COLO829 (cell line): ENCODE measurements around the gene SPATA2.
A peak's percentile ranks its signal among the peaks of the same experiment; 100 is the strongest.
"Not testable (repeated sequence)": the region's sequence is repeated elsewhere in the genome, so short reads cannot be mapped to it uniquely, and the experiment has no call there.

ENCODE experiments used
- DNase-seq: peaks from one replicate; pipeline ENCODE4 v3.0.0; 2012; ENCODE audit warnings: low spot score

Gene SPATA2

DNA sequence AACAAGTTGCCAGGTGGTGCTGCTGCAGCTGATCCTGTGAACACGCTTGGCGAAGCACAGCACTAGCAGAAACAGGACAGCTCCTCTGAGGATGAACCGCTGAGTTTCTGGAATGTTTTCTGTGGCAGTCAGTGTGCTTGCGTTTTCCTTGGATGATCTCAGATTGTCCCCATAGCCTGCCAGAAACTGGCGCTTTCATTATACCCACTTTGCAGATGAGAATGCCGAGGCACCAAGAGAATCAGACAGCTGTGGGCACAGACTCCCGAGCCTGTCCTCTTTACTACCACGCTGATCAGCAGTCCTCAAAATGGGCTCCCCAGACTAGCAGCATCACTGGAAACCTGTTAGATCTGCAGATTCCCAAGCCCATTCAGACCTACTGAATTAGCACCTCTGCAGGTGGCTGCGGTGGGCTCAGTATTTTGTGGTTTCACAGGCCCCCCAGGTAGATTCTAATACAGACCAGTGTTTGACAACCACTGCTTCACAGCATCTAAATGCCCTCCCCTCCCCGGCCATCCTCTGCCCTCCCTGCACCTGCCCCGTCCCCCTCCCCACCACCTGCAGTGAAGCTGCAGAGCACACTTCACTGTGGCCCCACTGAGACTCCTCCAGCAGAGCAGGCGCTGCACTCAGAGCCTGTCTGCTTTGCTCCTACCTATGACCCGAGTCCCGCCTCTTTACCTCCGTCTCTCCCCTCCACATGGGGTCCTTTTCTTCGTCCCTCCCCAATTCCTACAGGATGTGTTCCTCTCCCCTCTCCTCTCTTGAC, 29.6 kb downstream of the SPATA2 start:
- no peak for DNase-seq

- no peak for DNase-seq
These were observed 32.0 kb downstream of the SPATA2 start for GRCh38 chr20:49883246-49883802.

GRCh38 chr20:49882171-49882970, 33.0 kb downstream of the SPATA2 start:
- DNase-seq = no peak

DNA sequence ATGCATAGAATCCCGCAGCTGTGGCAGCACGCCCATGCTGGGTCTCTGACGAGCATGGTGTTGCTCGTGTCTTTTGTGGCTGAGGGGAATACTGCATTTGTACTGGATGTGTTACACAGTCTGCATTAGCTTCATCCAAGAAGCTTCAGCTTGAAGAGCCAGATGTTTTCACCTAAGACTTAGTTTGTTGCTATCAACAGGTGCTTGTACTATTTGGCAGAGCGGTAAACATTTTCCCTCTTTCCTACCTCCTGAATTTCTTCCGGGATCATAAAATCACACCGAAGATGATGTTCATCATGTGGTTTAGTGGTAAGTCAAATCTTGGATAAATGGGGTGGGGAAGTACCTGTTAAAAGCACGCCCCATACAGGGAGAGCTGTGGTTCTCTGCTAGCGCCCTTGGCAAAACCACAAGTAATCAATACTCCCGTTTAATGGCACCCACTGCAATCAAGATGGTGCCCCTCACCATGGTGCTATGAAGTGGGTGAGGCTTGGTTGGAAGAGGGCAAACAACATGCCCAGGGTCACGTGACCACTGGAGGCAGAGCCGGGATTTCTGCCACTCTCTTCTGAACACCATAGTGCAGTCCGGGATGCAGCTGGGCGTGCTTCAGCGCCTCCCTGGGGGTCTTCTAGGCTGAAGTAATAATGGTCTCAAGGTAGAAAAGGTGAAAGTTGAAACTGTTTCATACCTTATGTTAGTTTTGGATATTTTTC, 34.4 kb downstream of the SPATA2 start:
- no peak for DNase-seq

DNA sequence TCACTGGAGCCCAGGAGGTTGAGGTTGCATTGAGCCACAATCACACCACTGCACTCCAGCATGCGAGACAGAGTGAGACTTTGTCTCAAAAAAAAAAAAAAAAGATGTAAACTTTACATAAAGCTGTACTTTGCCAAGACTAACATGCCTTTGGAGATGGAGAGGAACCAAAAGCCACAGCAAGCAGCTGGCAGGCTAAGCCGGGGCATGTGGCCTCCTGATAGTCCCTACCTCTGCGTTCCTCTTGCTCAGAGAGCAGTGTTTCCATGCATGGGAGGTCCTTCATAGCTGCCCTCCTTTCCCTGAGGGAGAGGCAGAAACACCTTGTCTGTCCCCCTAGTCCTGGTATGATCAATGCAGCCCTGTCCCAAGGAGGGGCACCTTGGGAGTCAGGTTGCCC, 35.2 kb downstream of the SPATA2 start:
- no peak for DNase-seq

DNA sequence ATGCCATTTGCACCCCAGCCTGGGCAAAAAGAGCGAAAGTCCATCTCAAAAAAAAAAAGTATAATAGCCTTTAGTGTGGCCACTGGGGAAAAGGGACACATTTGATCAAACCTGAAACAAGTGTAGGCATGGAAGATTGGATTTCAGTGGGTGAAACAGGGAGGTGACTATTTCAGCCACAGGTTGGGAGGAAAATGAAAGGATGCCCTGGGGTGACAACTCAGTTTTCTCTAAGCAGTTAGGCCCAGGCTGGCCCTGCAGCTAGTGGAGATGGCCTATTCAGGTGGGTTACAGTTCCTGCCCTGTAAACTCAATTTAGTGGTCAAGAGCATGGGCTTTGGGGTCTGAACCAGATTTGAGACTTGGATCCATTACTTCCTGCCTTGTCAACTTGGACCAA, 36.4 kb downstream of the SPATA2 start:
- DNase-seq = no peak

GRCh38 chr20:49877386-49877921, 37.9 kb downstream of the SPATA2 start:
- no peak for DNase-seq

DNA sequence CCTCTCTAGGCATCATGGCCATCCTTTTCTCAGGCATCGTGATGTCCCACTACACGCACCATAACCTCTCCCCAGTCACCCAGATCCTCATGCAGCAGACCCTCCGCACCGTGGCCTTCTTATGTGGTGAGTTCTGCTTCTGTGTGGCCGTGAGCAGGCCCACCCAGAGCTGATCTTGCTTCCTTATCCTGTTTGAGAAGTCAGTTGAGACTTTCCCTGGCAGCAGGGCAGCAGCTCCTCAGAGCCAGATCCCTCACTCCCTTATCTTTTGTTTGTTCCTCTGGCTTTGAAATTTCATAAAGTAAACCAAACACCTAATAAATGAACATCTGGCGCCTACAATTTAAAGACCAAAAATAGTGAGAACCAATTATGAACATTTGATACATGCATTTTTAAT, 40.6 kb downstream of the SPATA2 start:
- no peak for DNase-seq

- no peak for DNase-seq
These were observed 43.3 kb downstream of the SPATA2 start for GRCh38 chr20:49872056-49872455.

- DNase-seq = no peak
These were observed 43.9 kb downstream of the SPATA2 start for GRCh38 chr20:49871391-49871948.

DNA sequence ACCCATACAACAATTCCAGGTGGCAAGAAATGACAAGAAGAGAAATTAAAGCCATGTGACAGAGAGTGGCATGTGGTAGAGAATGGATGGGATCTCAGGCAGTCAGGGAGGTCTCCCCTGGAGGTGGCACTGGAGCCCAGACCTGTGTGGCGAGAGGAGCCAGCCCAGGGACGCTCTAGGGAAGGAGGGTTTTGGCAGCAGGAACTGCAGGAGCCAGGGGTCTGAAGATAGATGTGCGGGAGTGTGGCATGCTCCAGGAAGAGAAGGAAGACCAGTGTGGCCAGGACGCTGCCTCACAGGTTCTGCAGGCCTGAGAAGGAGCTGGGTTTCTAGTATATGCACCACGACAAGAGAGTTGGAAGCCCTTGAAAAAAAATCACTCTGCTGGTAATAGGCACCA, 45.1 kb downstream of the SPATA2 start:
- no peak for DNase-seq

GRCh38 chr20:49868964-49869363, 46.4 kb downstream of the SPATA2 start:
- no peak for DNase-seq

GRCh38 chr20:49868538-49868937, 46.8 kb downstream of the SPATA2 start:
- no peak for DNase-seq

DNA sequence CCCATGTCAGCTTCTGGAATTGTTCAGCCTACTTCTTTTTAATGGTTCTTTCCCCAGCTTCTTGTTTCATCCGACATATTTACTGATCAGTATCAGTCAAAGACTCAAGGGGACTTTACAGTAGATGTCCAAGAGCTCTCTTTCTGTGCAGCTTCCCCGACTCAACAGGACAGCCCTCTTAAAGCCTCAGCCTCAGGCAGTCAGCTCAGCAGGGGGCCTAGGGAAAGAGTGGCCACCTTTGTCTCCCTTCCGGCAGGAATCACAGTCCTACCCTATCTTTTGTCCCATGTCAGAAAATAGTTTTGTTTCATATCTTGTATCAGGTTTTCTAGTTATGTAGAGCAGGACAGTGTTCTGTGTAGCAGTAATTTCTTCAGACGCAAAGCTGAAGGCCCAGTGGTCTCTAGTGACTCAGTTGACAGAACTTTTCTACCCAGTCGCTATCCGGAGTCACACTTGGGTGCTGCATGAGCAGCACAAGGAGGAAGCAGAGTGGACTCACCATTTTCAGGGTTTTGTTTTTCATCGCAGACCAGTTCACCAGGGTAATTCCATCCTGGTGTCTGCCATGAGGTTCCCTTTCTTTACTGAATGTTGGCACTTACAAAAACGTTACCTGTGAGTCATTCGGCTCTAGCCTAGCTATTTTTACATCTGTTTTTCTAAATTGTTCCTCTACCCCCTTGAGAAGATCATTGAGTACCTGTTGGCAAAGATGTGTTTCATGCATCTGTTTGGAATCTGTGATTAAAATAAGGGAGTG, 47.7 kb downstream of the SPATA2 start:
- DNase-seq = peak; percentile 17

GRCh38 chr20:49866051-49866450, 49.3 kb downstream of the SPATA2 start:
- no peak for DNase-seq

- no peak for DNase-seq
These were observed 49.8 kb downstream of the SPATA2 start for GRCh38 chr20:49865559-49865958.

DNA sequence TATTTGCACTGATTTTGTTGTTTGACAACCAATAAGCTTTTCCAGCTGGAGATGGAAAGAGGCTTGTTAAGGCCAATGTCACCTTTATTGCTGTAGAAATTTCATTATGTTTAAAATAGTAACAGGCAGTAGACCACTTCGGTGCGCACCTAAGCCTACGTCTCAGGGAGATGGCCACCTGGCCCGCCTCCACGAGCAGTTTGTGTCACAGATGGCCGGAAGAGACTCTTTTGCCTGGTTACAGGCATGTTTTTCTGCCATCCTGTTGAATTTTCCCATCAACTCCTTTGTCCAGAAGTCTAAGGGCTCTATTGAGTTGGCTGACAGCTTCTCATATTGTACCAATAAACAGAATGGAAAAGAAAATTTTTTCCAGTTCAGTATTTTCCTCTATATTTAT, 51.7 kb downstream of the SPATA2 start:
- DNase-seq = no peak

DNA sequence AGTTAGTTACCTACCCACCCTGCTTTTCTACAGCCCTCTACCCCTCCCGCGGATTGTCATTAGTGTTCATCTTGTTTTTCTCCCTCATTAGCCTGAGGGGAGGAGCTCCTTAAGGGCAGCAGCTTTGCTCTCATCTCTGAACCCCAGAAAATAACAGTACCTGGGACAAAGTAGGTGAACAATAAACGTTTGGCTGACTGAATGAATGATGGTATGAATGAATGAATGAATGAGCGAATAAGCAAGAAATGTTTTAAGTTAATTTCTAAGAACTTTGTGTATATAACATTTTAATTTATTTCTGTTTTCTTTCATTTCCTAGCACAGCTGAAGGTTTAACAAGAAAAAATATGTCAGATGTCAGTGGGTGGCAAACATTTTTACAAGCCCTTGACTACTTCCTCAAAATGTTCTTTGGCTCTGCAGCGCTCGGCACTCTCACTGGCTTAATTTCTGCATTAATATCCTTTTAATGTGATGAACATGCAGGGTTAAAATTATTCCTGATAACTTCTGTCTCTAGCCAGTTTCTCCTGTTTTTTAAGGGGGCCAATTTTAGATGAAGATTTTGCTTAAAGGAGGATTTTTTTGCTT, 52.6 kb downstream of the SPATA2 start:
- no peak for DNase-seq

DNA sequence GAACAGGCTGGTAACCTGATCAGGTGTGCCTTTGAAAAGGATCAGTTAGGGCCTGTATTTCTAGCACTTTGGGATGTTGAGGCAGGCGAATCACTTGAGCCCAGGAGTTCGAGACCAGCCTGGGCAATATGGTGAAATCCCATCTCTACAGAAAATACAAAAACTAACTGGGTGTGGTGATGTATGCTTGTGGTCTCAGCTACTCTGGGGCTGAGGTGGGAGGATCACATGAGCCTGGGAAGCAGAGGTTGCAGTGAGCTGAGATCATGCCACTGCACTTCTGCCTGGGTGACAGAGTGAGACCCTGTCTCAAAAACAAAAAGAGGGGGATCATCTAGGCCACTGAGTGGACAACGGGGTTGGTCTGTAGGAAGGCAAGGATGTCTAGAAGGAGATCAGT, 54.1 kb downstream of the SPATA2 start:
- DNase-seq = not testable (repeated sequence)

GRCh38 chr20:49859807-49860206, 55.5 kb downstream of the SPATA2 start:
- DNase-seq = peak; percentile 45

DNA sequence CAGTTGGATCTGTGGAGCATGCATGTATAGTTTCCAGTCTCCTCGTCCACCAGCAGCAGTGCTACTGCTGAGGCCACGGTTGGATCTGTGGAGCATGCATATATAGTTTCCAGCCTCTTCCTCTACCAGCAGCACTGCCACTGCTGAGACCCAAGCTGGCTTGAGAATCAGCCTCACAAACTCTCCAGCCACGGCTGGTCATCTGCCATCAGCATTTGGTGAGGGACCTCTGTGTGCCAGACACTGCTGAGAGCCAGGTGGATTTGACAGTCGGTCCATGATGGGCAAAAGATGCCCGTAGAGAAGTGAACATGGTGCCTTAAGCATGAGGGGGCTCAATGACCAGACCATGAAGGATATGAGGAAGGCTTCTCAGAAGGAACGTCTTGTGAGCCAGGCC, 56.3 kb downstream of the SPATA2 start:
- DNase-seq = no peak
